GM19239 (cell line): ENCODE results near the gene NKX2-3.

Experiments
- DNase-seq: peaks from one replicate; pipeline ENCODE4 v3.0.0; 2011; ENCODE audit warnings: low spot score; ENCODE audit not compliant: insufficient read length
- FAIRE-seq: peaks from 2 replicates; lab custom pipeline; 2011; peaks lifted over from hg19 to GRCh38; lab: Jason Lieb, UNC

NKX2-3 gene

GRCh38 chr10:99537086-99537988 is 4.6 kb downstream of the NKX2-3 start:
- DNase-seq: no peak
- no peak for FAIRE-seq

GRCh38 chr10:99537989-99538917 is 5.5 kb downstream of the NKX2-3 start:
- FAIRE-seq: no peak

GRCh38 chr10:99539120-99539519 is 6.4 kb downstream of the NKX2-3 start:
- FAIRE-seq (no peak), DNase-seq (no peak)

More at GRCh38 chr10:99537989-99538917, 5.5 kb downstream of the NKX2-3 start:
- no peak for DNase-seq

GRCh38 chr10:99539820-99540219 is 7.1 kb downstream of the NKX2-3 start:
- FAIRE-seq (no peak), DNase-seq (no peak)

GRCh38 chr10:99540306-99540656 is 7.5 kb downstream of the NKX2-3 start:
- DNase-seq (no peak), FAIRE-seq (no peak)

GRCh38 chr10:99540657-99541531 is 8.2 kb downstream of the NKX2-3 start:
- DNase-seq (no peak), FAIRE-seq (no peak)

GRCh38 chr10:99544322-99544721 is 11.6 kb downstream of the NKX2-3 start:
- FAIRE-seq (no peak), DNase-seq (no peak)

- FAIRE-seq (no peak), DNase-seq (no peak)
These were observed 15.3 kb downstream of the NKX2-3 start for GRCh38 chr10:99548041-99548530.

- DNase-seq (no peak), FAIRE-seq (no peak)
These were observed 18.4 kb downstream of the NKX2-3 start for GRCh38 chr10:99551158-99551557.

GRCh38 chr10:99551616-99552015 is 18.9 kb downstream of the NKX2-3 start:
- FAIRE-seq: no peak

GRCh38 chr10:99555371-99555770 is 22.6 kb downstream of the NKX2-3 start:
- no peak for FAIRE-seq

More at GRCh38 chr10:99551616-99552015, 18.9 kb downstream of the NKX2-3 start:
- no peak for DNase-seq

GRCh38 chr10:99555825-99556523 is 23.2 kb downstream of the NKX2-3 start:
- DNase-seq: no peak
- FAIRE-seq: peak; percentile 78

More at GRCh38 chr10:99555371-99555770, 22.6 kb downstream of the NKX2-3 start:
- no peak for DNase-seq

GRCh38 chr10:99557044-99557443 is 24.3 kb downstream of the NKX2-3 start:
- DNase-seq (no peak), FAIRE-seq (no peak)

- no peak for FAIRE-seq
- no peak for DNase-seq
These were observed 26.0 kb downstream of the NKX2-3 start for GRCh38 chr10:99558708-99559107.

GRCh38 chr10:99560277-99561126 is 27.8 kb downstream of the NKX2-3 start:
- DNase-seq: no peak
- no peak for FAIRE-seq

GRCh38 chr10:99562631-99563030 is 29.9 kb downstream of the NKX2-3 start:
- FAIRE-seq: no peak
- DNase-seq: no peak

GRCh38 chr10:99564361-99564760 is 31.6 kb downstream of the NKX2-3 start:
- DNase-seq: no peak
- FAIRE-seq: no peak

GRCh38 chr10:99565166-99565565 is 32.4 kb downstream of the NKX2-3 start:
- DNase-seq (no peak), FAIRE-seq (no peak)
